ENCODE results near the gene SPDYE5. TPM values are rescaled to one million over a fixed set of nuclear protein-coding genes. Genes with fewer than 3 reads are reported as not detected.

Gene SPDYE5
- total RNA-seq, 2 experiments from 2014 or later, result not detected

Small RNA genes lying within 50 kb of the gene (small RNA-seq; reads per million reads assigned to genes)
- gene AC211429.1 (not detected), gene RF00019 (not detected)

Other genes starting within 250 kb of the SPDYE5 start
- 10.9 and 16.0 TPM in 2 replicates for gene TRIM73, start 96.7 kb upstream of the SPDYE5 start, total RNA-seq (2014; rRNA removed; shearing (Covaris generic))
- 22.3 and 26.2 TPM in 2 replicates for gene TRIM73, start 96.7 kb upstream of the SPDYE5 start, total RNA-seq (2022)
- 17.0 and 19.9 TPM in 2 replicates for gene POM121C, start 6.0 kb upstream of the SPDYE5 start, total RNA-seq (2014; rRNA removed; shearing (Covaris generic))
- gene POM121C, start 6.0 kb upstream of the SPDYE5 start, total RNA-seq (2022), result 97.4 and 101 TPM in 2 replicates
- 15.0 and 15.8 TPM in 2 replicates for gene HIP1, start 246.6 kb downstream of the SPDYE5 start, total RNA-seq (2014; rRNA removed; shearing (Covaris generic))
- gene HIP1, start 246.6 kb downstream of the SPDYE5 start, total RNA-seq (2022), result 27.8 and 30.5 TPM in 2 replicates

Measured in OCI-LY7 (cell line).